ENCODE measurements around the gene SEMA3C.

- TF ChIP-seq POLR2A (IDR thresholded peaks at IDR 0.05): no peak
- TF ChIP-seq CTCF (IDR thresholded peaks at IDR 0.05): no peak
Observed at GRCh38 chr7:80827239-80827633, 91.6 kb downstream of the SEMA3C start.
